ENCODE measurements around the gene SCN2A.
"Not testable (repeated sequence)": the region's sequence is repeated elsewhere in the genome, so short reads cannot be mapped to it uniquely, and the experiment has no call there.

The SCN2A gene

GRCh38 chr2:165253178-165253577, 14.0 kb downstream of the SCN2A start:
- DNase-seq (ENCODE audit: low read depth) = no peak

GRCh38 chr2:165256618-165257017, 17.4 kb downstream of the SCN2A start:
- no peak for DNase-seq (ENCODE audit: low read depth)

GRCh38 chr2:165260347-165260746, 21.1 kb downstream of the SCN2A start:
- not testable (repeated sequence) for DNase-seq (ENCODE audit: low read depth)

- DNase-seq (ENCODE audit: low read depth) = no peak
Observed at GRCh38 chr2:165268754-165269153, 29.5 kb downstream of the SCN2A start.

GRCh38 chr2:165273176-165273575, 34.0 kb downstream of the SCN2A start:
- DNase-seq (ENCODE audit: low read depth) = no peak

GRCh38 chr2:165274698-165275097, 35.5 kb downstream of the SCN2A start:
- no peak for DNase-seq (ENCODE audit: low read depth)

- no peak for DNase-seq (ENCODE audit: low read depth)
Observed at GRCh38 chr2:165275932-165276331, 36.7 kb downstream of the SCN2A start.

- DNase-seq (ENCODE audit: low read depth) = no peak
Observed at GRCh38 chr2:165277295-165277694, 38.1 kb downstream of the SCN2A start.

GRCh38 chr2:165277860-165278656, 38.8 kb downstream of the SCN2A start:
- DNase-seq (ENCODE audit: low read depth) = no peak

GRCh38 chr2:165280356-165280755, 41.1 kb downstream of the SCN2A start:
- no peak for DNase-seq (ENCODE audit: low read depth)

GRCh38 chr2:165281387-165281786, 42.2 kb downstream of the SCN2A start:
- no peak for DNase-seq (ENCODE audit: low read depth)

- DNase-seq (ENCODE audit: low read depth) = no peak
Observed at GRCh38 chr2:165283342-165283741, 44.1 kb downstream of the SCN2A start.

- no peak for DNase-seq (ENCODE audit: low read depth)
Observed at GRCh38 chr2:165287094-165287778, 48.0 kb downstream of the SCN2A start.

- no peak for DNase-seq (ENCODE audit: low read depth)
Observed at GRCh38 chr2:165289069-165289468, 49.9 kb downstream of the SCN2A start.

GRCh38 chr2:165293440-165294420, 54.5 kb downstream of the SCN2A start:
- no peak for DNase-seq (ENCODE audit: low read depth)

GRCh38 chr2:165294912-165295311, 55.7 kb downstream of the SCN2A start:
- DNase-seq (ENCODE audit: low read depth) = no peak

- no peak for DNase-seq (ENCODE audit: low read depth)
Observed at GRCh38 chr2:165295643-165296042, 56.4 kb downstream of the SCN2A start.

- DNase-seq (ENCODE audit: low read depth) = no peak
Observed at GRCh38 chr2:165305391-165306096, 66.3 kb downstream of the SCN2A start.

GRCh38 chr2:165307317-165307716, 68.1 kb downstream of the SCN2A start:
- DNase-seq (ENCODE audit: low read depth) = no peak

- no peak for DNase-seq (ENCODE audit: low read depth)
Observed at GRCh38 chr2:165311949-165312348, 72.7 kb downstream of the SCN2A start.

- DNase-seq (ENCODE audit: low read depth) = no peak
Observed at GRCh38 chr2:165312999-165313398, 73.8 kb downstream of the SCN2A start.

- no peak for DNase-seq (ENCODE audit: low read depth)
Observed at GRCh38 chr2:165313509-165313908, 74.3 kb downstream of the SCN2A start.

Measured in stimulated activated CD8-positive, alpha-beta memory T cell treated with anti-CD3 and anti-CD28 coated beads, Interleukin-15, amount 100 ng/mL, for 24 hours (primary cell).